SU-DHL-6 (cell line): Measurements from ENCODE around the gene VSX2.

Experiments used
- H2AFZ ChIP-seq: fragments of 200-600 bp; sonication (generic); 2 replicates; pipeline ENCODE4 v1.6.1; 2014; ENCODE audit warnings: low read depth, mild to moderate bottlenecking, moderate library complexity, mixed read lengths, antibody characterized with exemption, low read length; ENCODE audit not compliant: severe bottlenecking
- H3F3A ChIP-seq: fragments of 200-600 bp; shearing (Covaris generic); 2 replicates; pipeline ENCODE4 v1.6.0; 2016; ENCODE audit warnings: antibody characterized with exemption, mild to moderate bottlenecking; ENCODE audit not compliant: insufficient read depth
- H3K27ac ChIP-seq: fragments of 200-600 bp; sonication (generic); 2 replicates; pipeline ENCODE4 v1.5.1; 2016; ENCODE audit warnings: low read depth, mild to moderate bottlenecking, low read length, moderate library complexity, mixed read lengths
- H3K27me3 ChIP-seq: fragments of 200-600 bp; sonication (generic), shearing (Covaris generic); 2 replicates; pipeline ENCODE4 v1.6.0; 2014; ENCODE audit warnings: mild to moderate bottlenecking, low read length
- H3K36me3 ChIP-seq: fragments of 200-600 bp; sonication (generic); 2 replicates; pipeline ENCODE4 v1.6.1; 2014; ENCODE audit warnings: mild to moderate bottlenecking, low read length, mixed read lengths
- H3K4me2 ChIP-seq: fragments of 300-600, 200-600 bp; shearing (Covaris generic), sonication (generic); 2 replicates; pipeline ENCODE4 v1.6.0; 2014; ENCODE audit warnings: low read length, low read depth, mild to moderate bottlenecking; ENCODE audit not compliant: poor library complexity, severe bottlenecking
- H3K4me3 ChIP-seq: fragments of 200-600 bp; sonication (generic); 2 replicates; pipeline ENCODE4 v1.5.1; 2014; ENCODE audit warnings: antibody characterized with exemption, low read length, mild to moderate bottlenecking, mixed read lengths; ENCODE audit not compliant: insufficient read depth, poor library complexity, severe bottlenecking
- H3K79me2 ChIP-seq: fragments of 200-600 bp; sonication (generic); 2 replicates; pipeline ENCODE4 v1.6.1; 2014; ENCODE audit warnings: mild to moderate bottlenecking, low read length, moderate library complexity; ENCODE audit not compliant: insufficient read depth
- H3K9ac ChIP-seq: fragments of 200-600 bp; sonication (generic); 2 replicates; pipeline ENCODE4 v1.7.0; 2014; ENCODE audit warnings: mild to moderate bottlenecking, low read length
- H3K9me2 ChIP-seq: fragments of 200-600 bp; sonication (generic); replicated peaks from 2 replicates; pipeline ENCODE4 v1.6.1; 2014; ENCODE audit warnings: low read length; ENCODE audit not compliant: insufficient read depth
- H3K9me3 ChIP-seq: fragments of 200-600 bp; sonication (generic); 2 replicates; pipeline ENCODE4 v1.6.1; 2014; ENCODE audit warnings: low read length, mixed read lengths; ENCODE audit not compliant: insufficient read depth
- H4K20me1 ChIP-seq: fragments of 200-600 bp; sonication (generic); 2 replicates; pipeline ENCODE4 v1.6.1; 2014; ENCODE audit warnings: low read depth, mild to moderate bottlenecking, antibody characterized with exemption, low read length, moderate library complexity, mixed read lengths
- EZH2phosphoT487 ChIP-seq: fragments of 200-600 bp; sonication (generic), shearing (Covaris generic); conservative IDR thresholded peaks from 2 replicates; pipeline ENCODE4 v1.6.1; 2018; ENCODE audit warnings: mild to moderate bottlenecking, antibody characterized with exemption, low read length, moderate library complexity, mixed read lengths
- TF ChIP-seq, protein P1 (sequence below): fragments of 200-600 bp; sonication (generic); IDR thresholded peaks from one replicate; pipeline ENCODE4 v1.5.1; 2017; ENCODE audit warnings: antibody characterized with exemption, mild to moderate bottlenecking, low read length, moderate library complexity; ENCODE audit not compliant: insufficient read depth, poor library complexity, severe bottlenecking

The VSX2 gene

GRCh38 chr14:74260525-74261233 is 21.4 kb downstream of the VSX2 start:
- Histone ChIP-seq H3K9ac (no peak overlapping the region), H3K4me3 (no peak overlapping the region), H3K79me2 (no peaks in the 10 kb centered on the region), H3K27ac (no peak overlapping the region), H3K9me3 (no peaks in the 10 kb centered on the region), H3K36me3 (no peaks in the 10 kb centered on the region), H2AFZ (no peak overlapping the region), H4K20me1 (no peaks in the 10 kb centered on the region), H3F3A (no peaks in the 10 kb centered on the region), H3K4me2 (no peak overlapping the region), H3K9me2 (no peaks in the 10 kb centered on the region), H3K27me3 (no peaks in the 10 kb centered on the region)
- TF ChIP-seq, protein P1, sequence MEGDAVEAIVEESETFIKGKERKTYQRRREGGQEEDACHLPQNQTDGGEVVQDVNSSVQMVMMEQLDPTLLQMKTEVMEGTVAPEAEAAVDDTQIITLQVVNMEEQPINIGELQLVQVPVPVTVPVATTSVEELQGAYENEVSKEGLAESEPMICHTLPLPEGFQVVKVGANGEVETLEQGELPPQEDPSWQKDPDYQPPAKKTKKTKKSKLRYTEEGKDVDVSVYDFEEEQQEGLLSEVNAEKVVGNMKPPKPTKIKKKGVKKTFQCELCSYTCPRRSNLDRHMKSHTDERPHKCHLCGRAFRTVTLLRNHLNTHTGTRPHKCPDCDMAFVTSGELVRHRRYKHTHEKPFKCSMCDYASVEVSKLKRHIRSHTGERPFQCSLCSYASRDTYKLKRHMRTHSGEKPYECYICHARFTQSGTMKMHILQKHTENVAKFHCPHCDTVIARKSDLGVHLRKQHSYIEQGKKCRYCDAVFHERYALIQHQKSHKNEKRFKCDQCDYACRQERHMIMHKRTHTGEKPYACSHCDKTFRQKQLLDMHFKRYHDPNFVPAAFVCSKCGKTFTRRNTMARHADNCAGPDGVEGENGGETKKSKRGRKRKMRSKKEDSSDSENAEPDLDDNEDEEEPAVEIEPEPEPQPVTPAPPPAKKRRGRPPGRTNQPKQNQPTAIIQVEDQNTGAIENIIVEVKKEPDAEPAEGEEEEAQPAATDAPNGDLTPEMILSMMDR, result no peak
- TF ChIP-seq EZH2phosphoT487, result no peak

DNA sequence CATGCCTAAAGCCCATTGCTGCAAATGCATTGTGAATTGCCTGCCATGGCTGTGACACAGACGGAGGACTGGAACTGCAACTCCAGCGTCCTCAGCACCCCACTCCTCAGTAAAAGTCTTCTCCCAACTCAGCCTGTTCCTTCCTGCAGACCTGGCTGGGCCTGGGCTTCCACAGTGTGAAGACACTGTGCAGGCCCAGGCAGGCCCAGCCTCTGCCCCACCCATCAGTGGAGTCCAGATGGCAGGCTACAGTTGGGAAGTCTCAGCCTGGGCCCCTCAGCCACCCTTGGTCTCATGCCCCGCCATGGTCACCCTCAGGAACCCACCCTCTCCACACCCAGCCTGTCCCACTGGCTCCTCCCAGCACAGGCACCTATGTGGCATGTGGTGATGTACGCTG is 22.0 kb downstream of the VSX2 start:
- H2AFZ ChIP-seq, result no peak overlapping the region
- TF ChIP-seq, protein P1, result no peak
- TF ChIP-seq EZH2phosphoT487, result no peak

GRCh38 chr14:74262076-74262475 is 22.8 kb downstream of the VSX2 start:
- TF ChIP-seq, protein P1, result no peak
- no peak for TF ChIP-seq EZH2phosphoT487
- no peaks in the 10 kb centered on the region for H3K27me3 ChIP-seq
- H3K9me3 ChIP-seq, result no peaks in the 10 kb centered on the region
- no peaks in the 10 kb centered on the region for H3F3A ChIP-seq
- H3K4me3 ChIP-seq, result no peak overlapping the region
- no peaks in the 10 kb centered on the region for H3K9me2 ChIP-seq
- H3K9ac ChIP-seq, result no peak overlapping the region
- H3K36me3 ChIP-seq, result no peaks in the 10 kb centered on the region
- no peaks in the 10 kb centered on the region for H3K79me2 ChIP-seq
- no peak overlapping the region for H3K27ac ChIP-seq
- H2AFZ ChIP-seq, result no peak overlapping the region
- no peak overlapping the region for H3K4me2 ChIP-seq
- H4K20me1 ChIP-seq, result no peaks in the 10 kb centered on the region

More for the DNA sequence above, 22.0 kb downstream of the VSX2 start:
- H3K27ac ChIP-seq, result no peak overlapping the region
- H3K4me2 ChIP-seq, result no peak overlapping the region
- H3K4me3 ChIP-seq, result no peak overlapping the region
- H3K27me3 ChIP-seq, result no peaks in the 10 kb centered on the region
- no peaks in the 10 kb centered on the region for H4K20me1 ChIP-seq
- H3K9me2 ChIP-seq, result no peaks in the 10 kb centered on the region
- H3F3A ChIP-seq, result no peaks in the 10 kb centered on the region
- no peak overlapping the region for H3K9ac ChIP-seq
- H3K79me2 ChIP-seq, result no peaks in the 10 kb centered on the region
- H3K36me3 ChIP-seq, result no peaks in the 10 kb centered on the region
- no peaks in the 10 kb centered on the region for H3K9me3 ChIP-seq
